WTC11 (cell line): Measurements from ENCODE around the gene WSCD2.

Source experiments
- ATF2 ChIP-seq: sonication (generic); formaldehyde crosslinking; IDR thresholded peaks from 2 replicates; pipeline ENCODE4 v1.8.1; 2022; ENCODE audit warnings: low read depth, missing genetic modification reagents, borderline replicate concordance
- NR2C2 ChIP-seq: sonication (generic); formaldehyde crosslinking; IDR thresholded peaks from 2 replicates; pipeline ENCODE4 v1.8.0; 2022; ENCODE audit warnings: mild to moderate bottlenecking, missing genetic modification reagents

DNA sequence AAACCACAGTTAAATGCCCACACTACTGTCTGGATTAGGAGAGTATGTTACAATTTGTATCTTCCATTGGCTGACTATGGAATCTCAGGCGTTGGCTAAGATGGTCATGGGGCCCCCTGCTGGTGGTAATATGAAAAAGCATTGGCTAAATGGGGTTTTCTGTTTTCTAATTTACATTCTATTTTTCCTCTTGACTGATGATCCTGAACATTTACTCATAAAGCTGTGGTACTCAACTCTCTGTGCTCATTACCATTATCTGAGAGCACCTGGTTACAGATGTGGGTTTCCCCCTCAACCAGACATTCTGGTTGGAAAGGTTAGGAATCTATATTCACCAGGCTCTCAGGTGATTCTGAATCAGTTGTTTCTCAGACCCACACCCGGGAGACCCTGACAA, 64.8 kb downstream of the WSCD2 start:
- TF ChIP-seq NR2C2 (CRISPR knock-in tag) (no peak), ATF2 (no peak)
